Naive B cell (primary cell): ENCODE data around the gene TIMM29. TPM values are rescaled to one million over a fixed set of nuclear protein-coding genes. Genes with fewer than 3 reads are reported as not detected.

Source experiments
- ATAC-seq, 2 donors: fragments of 150-1000 bp; cut with Tn5 transposase; 2 replicates each; pipeline ENCODE4 v1.10.0; 2021; ENCODE audit warnings: low read depth in 2 of 2, mild to moderate bottlenecking in 2 of 2, moderate library complexity in 2 of 2
- DNase-seq: peaks from one replicate; pipeline ENCODE4 v3.0.0; 2022
- H3K27ac Mint-ChIP-seq, 6 donors: one replicate each; pipeline ENCODE4 v1.8.0; 2020 to 2022; ENCODE audit warnings: mild to moderate bottlenecking in 6 of 6, mixed read lengths in 6 of 6, moderate library complexity in 5 of 6, inconsistent platforms in 2 of 6
- H3K27me3 Mint-ChIP-seq, 3 donors: one replicate each; pipeline ENCODE4 v1.8.0; 2021 to 2022; ENCODE audit warnings: mixed read lengths in 3 of 3, mild to moderate bottlenecking in 1 of 3
- H3K36me3 Mint-ChIP-seq, 2 donors: one replicate each; pipeline ENCODE4 v1.8.0; 2020 to 2022; ENCODE audit warnings: mixed read lengths in 2 of 2, inconsistent platforms in 1 of 2, mild to moderate bottlenecking in 1 of 2
- H3K4me1 Mint-ChIP-seq, 3 donors: one replicate each; pipeline ENCODE4 v1.8.0; 2020 to 2022; ENCODE audit warnings: mixed read lengths in 3 of 3, inconsistent platforms in 1 of 3, mild to moderate bottlenecking in 1 of 3, moderate library complexity in 1 of 3
- H3K4me3 Mint-ChIP-seq, 8 donors: one replicate each; pipeline ENCODE4 v1.8.0; 2020 to 2022; ENCODE audit warnings: mild to moderate bottlenecking in 8 of 8, mixed read lengths in 8 of 8, moderate library complexity in 8 of 8, inconsistent platforms in 2 of 8
- H3K9me3 Mint-ChIP-seq, 7 donors: one replicate each; pipeline ENCODE4 v1.8.0; 2020 to 2022; ENCODE audit warnings: mixed read lengths in 7 of 7, mild to moderate bottlenecking in 5 of 7, inconsistent platforms in 2 of 7, moderate library complexity in 1 of 7
- polyA plus RNA-seq, 6 donors: library from polyadenylated mRNA; unstranded; fragments of 300-500 nt; fragmentation: Illumina TruSeq; gene quantifications; one replicate each; pipeline ENCODE4 v1.2.3, GENCODE V29; 2021; ENCODE audit warnings: low read depth in 6 of 6

Gene TIMM29
- polyA plus RNA-seq, 6 donors from 2014 or later = 4.3 to 24.0 (median 17.9) TPM

GRCh38 chr19:10895920-10896319, 32.7 kb upstream of the TIMM29 start:
- peaks cover 4 to 20% (median 17%) of the 10 kb centered on the region in 3 donors for H3K4me1 Mint-ChIP-seq
- DNase-seq (no peak), ATAC-seq (no peak)
- peak overlapping the region in 1 of 8 donors; percentile 1 for H3K4me3 Mint-ChIP-seq
- H3K27ac Mint-ChIP-seq = peak overlapping the region in 1 of 6 donors; percentile 82
- no peaks in the 10 kb centered on the region for H3K9me3 Mint-ChIP-seq
- H3K36me3 Mint-ChIP-seq = no peaks in the 10 kb centered on the region
- H3K27me3 Mint-ChIP-seq = no peaks in the 10 kb centered on the region

- H3K4me3 Mint-ChIP-seq = no peak overlapping the region
- peaks cover 4 to 20% (median 17%) of the 10 kb centered on the region in 3 donors for H3K4me1 Mint-ChIP-seq
- H3K36me3 Mint-ChIP-seq = no peaks in the 10 kb centered on the region
- ATAC-seq (no peak), DNase-seq (no peak)
- no peaks in the 10 kb centered on the region for H3K9me3 Mint-ChIP-seq
- no peaks in the 10 kb centered on the region for H3K27me3 Mint-ChIP-seq
- H3K27ac Mint-ChIP-seq = peak overlapping the region in 2 of 6 donors; percentile 7 to 13
Measured at GRCh38 chr19:10896851-10897526, 31.6 kb upstream of the TIMM29 start.

GRCh38 chr19:10898633-10899032, 30.0 kb upstream of the TIMM29 start:
- Mint-ChIP-seq H3K36me3 (no peaks in the 10 kb centered on the region), H3K9me3 (peaks cover 0 to 10% (median 2%) of the 10 kb centered on the region in 7 donors), H3K4me1 (peaks cover 4 to 20% (median 17%) of the 10 kb centered on the region in 3 donors), H3K27me3 (no peaks in the 10 kb centered on the region), H3K27ac (no peak overlapping the region), H3K4me3 (no peak overlapping the region)
- DNase-seq (no peak), ATAC-seq (no peak)

- no peak for ATAC-seq
Measured at GRCh38 chr19:10899151-10899653, 29.4 kb upstream of the TIMM29 start.

GRCh38 chr19:10907925-10908324, 20.7 kb upstream of the TIMM29 start:
- DNase-seq = no peak
- peaks cover 0 to 7% (median under 1%) of the 10 kb centered on the region in 7 donors for H3K9me3 Mint-ChIP-seq
- no peaks in the 10 kb centered on the region for H3K27me3 Mint-ChIP-seq
- no peak overlapping the region for H3K27ac Mint-ChIP-seq
- ATAC-seq = no peak
- H3K4me3 Mint-ChIP-seq = no peak overlapping the region
- H3K36me3 Mint-ChIP-seq = no peaks in the 10 kb centered on the region
- peaks cover 0 to 5% (median 4%) of the 10 kb centered on the region in 3 donors for H3K4me1 Mint-ChIP-seq

More at GRCh38 chr19:10899151-10899653, 29.4 kb upstream of the TIMM29 start:
- peaks cover 0 to 10% (median 2%) of the 10 kb centered on the region in 7 donors for H3K9me3 Mint-ChIP-seq
- H3K27ac Mint-ChIP-seq = no peak overlapping the region
- no peak overlapping the region for H3K4me3 Mint-ChIP-seq
- no peaks in the 10 kb centered on the region for H3K36me3 Mint-ChIP-seq
- H3K4me1 Mint-ChIP-seq = peaks cover 4 to 21% (median 20%) of the 10 kb centered on the region in 3 donors
- no peaks in the 10 kb centered on the region for H3K27me3 Mint-ChIP-seq
- DNase-seq = no peak

- Mint-ChIP-seq H3K36me3 (no peaks in the 10 kb centered on the region), H3K9me3 (peaks cover 0 to 1% (median 0%) of the 10 kb centered on the region in 7 donors), H3K4me3 (no peak overlapping the region), H3K27ac (no peak overlapping the region), H3K4me1 (peaks cover 0 to 5% (median 4%) of the 10 kb centered on the region in 3 donors), H3K27me3 (no peaks in the 10 kb centered on the region)
- DNase-seq (no peak), ATAC-seq (no peak)
Measured at GRCh38 chr19:10908380-10908960, 20.1 kb upstream of the TIMM29 start.

- Mint-ChIP-seq H3K36me3 (no peaks in the 10 kb centered on the region), H3K27ac (no peak overlapping the region), H3K9me3 (no peaks in the 10 kb centered on the region), H3K27me3 (no peaks in the 10 kb centered on the region), H3K4me3 (no peak overlapping the region), H3K4me1 (peaks cover 0 to 5% (median 0%) of the 10 kb centered on the region in 3 donors)
- DNase-seq (no peak), ATAC-seq (no peak)
Measured at GRCh38 chr19:10911579-10912363, 16.8 kb upstream of the TIMM29 start.

GRCh38 chr19:10912619-10913018, 16.0 kb upstream of the TIMM29 start:
- peaks cover 0 to 4% (median 0%) of the 10 kb centered on the region in 3 donors for H3K4me1 Mint-ChIP-seq
- H3K9me3 Mint-ChIP-seq = no peaks in the 10 kb centered on the region
- H3K27me3 Mint-ChIP-seq = no peaks in the 10 kb centered on the region
- DNase-seq (no peak), ATAC-seq (no peak)
- H3K4me3 Mint-ChIP-seq = peak overlapping the region in 1 of 8 donors; percentile 28
- no peaks in the 10 kb centered on the region for H3K36me3 Mint-ChIP-seq
- no peak overlapping the region for H3K27ac Mint-ChIP-seq

- Mint-ChIP-seq H3K9me3 (no peaks in the 10 kb centered on the region), H3K27ac (peak overlapping the region in 1 of 6 donors; percentile 73), H3K4me3 (no peak overlapping the region), H3K27me3 (no peaks in the 10 kb centered on the region), H3K36me3 (no peaks in the 10 kb centered on the region), H3K4me1 (peaks cover 0 to 2% (median 0%) of the 10 kb centered on the region in 3 donors)
- ATAC-seq (no peak), DNase-seq (no peak)
Measured at GRCh38 chr19:10913716-10914340, 14.8 kb upstream of the TIMM29 start.

GRCh38 chr19:10915130-10916091, 13.2 kb upstream of the TIMM29 start:
- ATAC-seq (no peak), DNase-seq (no peak)
- Mint-ChIP-seq H3K36me3 (no peaks in the 10 kb centered on the region), H3K4me1 (peaks cover 0 to 2% (median 0%) of the 10 kb centered on the region in 3 donors), H3K9me3 (no peaks in the 10 kb centered on the region), H3K27me3 (no peaks in the 10 kb centered on the region), H3K4me3 (no peak overlapping the region), H3K27ac (no peak overlapping the region)

- no peak overlapping the region for H3K27ac Mint-ChIP-seq
- DNase-seq = no peak
- no peaks in the 10 kb centered on the region for H3K27me3 Mint-ChIP-seq
- H3K4me3 Mint-ChIP-seq = no peak overlapping the region
- H3K36me3 Mint-ChIP-seq = peaks cover 0 to 7% of the 10 kb centered on the region in 2 donors
- H3K4me1 Mint-ChIP-seq = peaks cover 0 to 3% (median 2%) of the 10 kb centered on the region in 3 donors
- H3K9me3 Mint-ChIP-seq = no peaks in the 10 kb centered on the region
- ATAC-seq = no peak
Measured at GRCh38 chr19:10916602-10917001, 12.0 kb upstream of the TIMM29 start.

- H3K27ac Mint-ChIP-seq = no peak overlapping the region
- no peak for ATAC-seq
Measured at GRCh38 chr19:10918359-10918758, 10.3 kb upstream of the TIMM29 start.

More at GRCh38 chr19:10918359-10918758, 10.3 kb upstream of the TIMM29 start:
- H3K27me3 Mint-ChIP-seq = no peaks in the 10 kb centered on the region
- peaks cover 0 to 3% (median 2%) of the 10 kb centered on the region in 3 donors for H3K4me1 Mint-ChIP-seq
- DNase-seq = no peak
- H3K9me3 Mint-ChIP-seq = no peaks in the 10 kb centered on the region
- peaks cover 0 to 9% of the 10 kb centered on the region in 2 donors for H3K36me3 Mint-ChIP-seq
- H3K4me3 Mint-ChIP-seq = no peak overlapping the region
